NCI-H1417 (cell line): ENCODE results near the gene MAST1.
"Not testable (repeated sequence)": the region's sequence is repeated elsewhere in the genome, so short reads cannot be mapped to it uniquely, and the experiment has no call there.

ENCODE experiments used
- DNase-seq, 3 experiments: peaks; one replicate each; lab custom pipeline; 2025; lab: John Stamatoyannopoulos, UW

MAST1 gene

GRCh38 chr19:12838182-12838885, at the start of gene MAST1:
MAST1 (plus strand) TSS chr19:12838515; CDS start chr19:12838573, 58 bp downstream.
- peak; percentile 44 to 83 (median 81) for DNase-seq

GRCh38 chr19:12788682-12789097, 49.6 kb upstream of the MAST1 start:
- peak in 2 of 3 experiments; percentile 84 to 93 for DNase-seq

- peak in 1 of 3 experiments; percentile 74 for DNase-seq
These were observed 49.0 kb upstream of the MAST1 start for GRCh38 chr19:12789098-12789903.

GRCh38 chr19:12789904-12790619, 48.3 kb upstream of the MAST1 start:
- peak; percentile 83 to 98 (median 98) for DNase-seq

GRCh38 chr19:12790628-12791344, 47.5 kb upstream of the MAST1 start:
- DNase-seq, result no peak

GRCh38 chr19:12791345-12792050, 46.8 kb upstream of the MAST1 start, which contains the start of gene JUNB:
JUNB (plus strand) TSS chr19:12791486; CDS start chr19:12791772, 286 bp downstream.
- peak; percentile 89 to 97 (median 94) for DNase-seq

- peak; percentile 31 to 82 (median 71) for DNase-seq
These were observed 46.1 kb upstream of the MAST1 start for GRCh38 chr19:12792051-12792852.

GRCh38 chr19:12792853-12793289, 45.4 kb upstream of the MAST1 start:
- DNase-seq, result no peak

GRCh38 chr19:12793290-12794195, 44.8 kb upstream of the MAST1 start:
- DNase-seq, result peak; percentile 83 to 97 (median 96)

GRCh38 chr19:12794196-12794941, 43.9 kb upstream of the MAST1 start:
- DNase-seq, result peak in 1 of 3 experiments; percentile 42

GRCh38 chr19:12794971-12795381, 43.3 kb upstream of the MAST1 start:
- DNase-seq, result no peak

GRCh38 chr19:12796146-12797071, 41.9 kb upstream of the MAST1 start:
- DNase-seq, result peak; percentile 73 to 93 (median 80)

GRCh38 chr19:12797141-12797587, 41.2 kb upstream of the MAST1 start:
- DNase-seq, result no peak

GRCh38 chr19:12797607-12798006, 40.7 kb upstream of the MAST1 start:
- not testable (repeated sequence) for DNase-seq

GRCh38 chr19:12799742-12800465, 38.4 kb upstream of the MAST1 start:
- no peak for DNase-seq

- DNase-seq, result no peak
These were observed 37.9 kb upstream of the MAST1 start for GRCh38 chr19:12800466-12800770.
